T-cell (primary cell): ENCODE measurements around the gene ROBO1. TPM values are rescaled to one million over a fixed set of nuclear protein-coding genes. Genes with fewer than 3 reads are reported as not detected.

ENCODE experiments used
- ATAC-seq, 4 experiments: fragments of 200-7000 bp in 3 of 4; fragments of 150-1000 bp in 1 of 4; cut with Tn5 transposase; replicated peaks in 1 of 4; 1 replicate in 3 of 4; 2 replicates in 1 of 4; pipeline ENCODE4 v1.10.0; 2021; ENCODE audit warnings: moderate library complexity in 3 of 4, mild to moderate bottlenecking in 2 of 4, moderate number of reproducible peaks in 1 of 4
- CTCF ChIA-PET, 2 donors: fragments of 300-600 bp; sonication (Branson Sonifier 250); formaldehyde crosslinking; loops; one replicate each; lab custom pipeline; 2022; ENCODE audit warnings: antibody characterized with exemption in 2 of 2; lab: Charles Lee
- POLR2A ChIA-PET, 2 donors: fragments of 300-600 bp; sonication (Branson Sonifier 250); formaldehyde crosslinking; loops; one replicate each; lab custom pipeline; 2022; ENCODE audit warnings: antibody characterized with exemption in 2 of 2; lab: Charles Lee
- DNase-seq, 35 experiments: peaks; one replicate each; pipeline versions ENCODE4 v3.0.0 to v3.0.0-alpha.2; 2013 to 2023
- H3K27ac ChIP-seq: one replicate; pipeline ENCODE4 v1.5.1; 2013; ENCODE audit warnings: low read length
- H3K27me3 ChIP-seq, 2 experiments: replicated peaks in 1 of 2; 1 replicate in 1 of 2; 2 replicates in 1 of 2; pipeline versions ENCODE4 v1.6.1 to v1.7.0; 2013; ENCODE audit warnings: low read length in 1 of 2, mixed read lengths in 1 of 2; ENCODE audit not compliant: control insufficient read depth in 2 of 2, insufficient read depth in 2 of 2; ENCODE audit errors: extremely low read depth in 1 of 2
- H3K36me3 ChIP-seq, 2 donors: 1 replicate in 1 of 2; 2 replicates in 1 of 2; pipeline versions ENCODE4 v1.6.1 to v1.7.0; 2013; ENCODE audit warnings: low read length in 1 of 2; ENCODE audit not compliant: control insufficient read depth in 2 of 2, insufficient read depth in 1 of 2; ENCODE audit errors: extremely low read depth in 1 of 2
- H3K4me1 ChIP-seq, 2 experiments: 1 replicate in 1 of 2; 2 replicates in 1 of 2; pipeline versions ENCODE4 v1.6.1 to v1.7.0; 2013; ENCODE audit warnings: low read length in 2 of 2, mixed read lengths in 1 of 2; ENCODE audit not compliant: insufficient read depth in 2 of 2, control insufficient read depth in 1 of 2; ENCODE audit errors: extremely low read depth in 1 of 2
- H3K4me3 ChIP-seq, 2 donors: 1 replicate in 1 of 2; 2 replicates in 1 of 2; pipeline versions ENCODE4 v1.5.1 to v1.7.0; 2013; ENCODE audit warnings: mild to moderate bottlenecking in 2 of 2, low read length in 1 of 2, moderate library complexity in 1 of 2; ENCODE audit not compliant: control insufficient read depth in 1 of 2; ENCODE audit errors: extremely low read depth in 1 of 2
- H3K9me3 ChIP-seq: 2 replicates; pipeline ENCODE4 v1.7.0; 2013
- H3K27ac Mint-ChIP-seq, 2 donors: one replicate each; pipeline ENCODE4 v1.8.0; 2020 to 2021; ENCODE audit warnings: mild to moderate bottlenecking in 2 of 2, mixed read lengths in 2 of 2
- H3K27me3 Mint-ChIP-seq, 2 donors: one replicate each; pipeline ENCODE4 v1.8.0; 2021 to 2022; ENCODE audit warnings: mixed read lengths in 2 of 2
- H3K36me3 Mint-ChIP-seq: one replicate; pipeline ENCODE4 v1.8.0; 2021; ENCODE audit warnings: mixed read lengths
- H3K4me1 Mint-ChIP-seq, 3 donors: one replicate each; pipeline ENCODE4 v1.8.0; 2020 to 2022; ENCODE audit warnings: mixed read lengths in 3 of 3, mild to moderate bottlenecking in 1 of 3
- H3K4me3 Mint-ChIP-seq, 3 donors: one replicate each; pipeline ENCODE4 v1.8.0; 2020 to 2022; ENCODE audit warnings: mild to moderate bottlenecking in 3 of 3, mixed read lengths in 3 of 3, moderate library complexity in 3 of 3
- H3K9me3 Mint-ChIP-seq, 3 donors: one replicate each; pipeline ENCODE4 v1.8.0; 2020 to 2022; ENCODE audit warnings: mixed read lengths in 3 of 3
- WGBS: methylation state at CpG from one replicate; pipeline ENCODE4 v1.1.5; 2013; ENCODE audit warnings: missing lambda C conversion rate; ENCODE audit not compliant: insufficient coverage; 5-methylcytosine and 5-hydroxymethylcytosine counted together
- total RNA-seq, 35 experiments: library from RNA in 6 of 35; stranded (reverse) in 6 of 35; fragments of 120-200 nt in 1 of 35; gene quantifications; one replicate each; pipeline versions ENCODE4 v1.2.1 to v1.2.4 and lab custom pipeline; 2013 to 2026

The ROBO1 gene
- total RNA-seq, 5 donors from 2014 or later (not counting 1 experiment from before 2014, with no cell fraction given), result 0.20 to 2.4 (median 1.7) TPM

DNA sequence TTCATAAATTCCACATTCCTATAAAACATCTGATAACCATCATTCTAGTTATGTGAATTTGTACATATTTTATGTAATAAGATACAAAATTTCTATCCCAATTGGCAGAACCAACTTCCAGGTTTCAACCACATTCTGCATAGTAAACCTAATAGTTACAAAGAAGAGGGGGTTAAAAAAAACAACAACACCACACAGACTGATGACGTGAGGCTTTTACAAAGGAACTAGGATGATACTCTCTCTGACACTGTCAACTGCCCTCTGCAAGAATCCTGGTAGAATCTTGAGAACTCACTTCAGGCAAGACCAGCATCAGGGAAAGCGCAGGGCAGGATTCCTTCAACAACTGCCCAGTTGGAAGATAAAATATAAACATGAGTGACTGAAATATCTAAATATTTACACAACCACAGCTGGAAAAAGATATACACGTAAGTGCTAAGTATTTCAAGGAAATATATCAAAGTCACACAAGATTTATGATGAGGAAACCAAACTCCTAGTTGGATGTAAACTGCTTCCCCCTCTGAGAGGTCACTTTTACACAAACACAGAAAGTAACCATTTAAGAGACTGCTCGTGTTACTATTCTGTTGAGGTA is 816.4 kb downstream of the ROBO1 start:
- peaks cover 6 to 10% (median 9%) of the 10 kb centered on the region in 3 donors for H3K9me3 Mint-ChIP-seq
- no peak for DNase-seq
- no CpG with 5 or more reads among the region's 4 CpGs for WGBS
- ATAC-seq, result no peak
- no peak overlapping the region for H3K27ac ChIP-seq
- no peaks in the 10 kb centered on the region for H3K27me3 Mint-ChIP-seq
- H3K27me3 ChIP-seq, result no peaks in the 10 kb centered on the region
- H3K36me3 Mint-ChIP-seq, result no peaks in the 10 kb centered on the region
- H3K4me3 ChIP-seq, result no peak overlapping the region
- H3K27ac Mint-ChIP-seq, result no peak overlapping the region
- no peaks in the 10 kb centered on the region for H3K4me1 Mint-ChIP-seq
- ChIA-PET POLR2A (no interaction called here), CTCF (no interaction called here)
- H3K36me3 ChIP-seq, result no peaks in the 10 kb centered on the region
- no peaks in the 10 kb centered on the region for H3K4me1 ChIP-seq
- H3K4me3 Mint-ChIP-seq, result no peak overlapping the region
- H3K9me3 ChIP-seq, result no peaks in the 10 kb centered on the region

DNA sequence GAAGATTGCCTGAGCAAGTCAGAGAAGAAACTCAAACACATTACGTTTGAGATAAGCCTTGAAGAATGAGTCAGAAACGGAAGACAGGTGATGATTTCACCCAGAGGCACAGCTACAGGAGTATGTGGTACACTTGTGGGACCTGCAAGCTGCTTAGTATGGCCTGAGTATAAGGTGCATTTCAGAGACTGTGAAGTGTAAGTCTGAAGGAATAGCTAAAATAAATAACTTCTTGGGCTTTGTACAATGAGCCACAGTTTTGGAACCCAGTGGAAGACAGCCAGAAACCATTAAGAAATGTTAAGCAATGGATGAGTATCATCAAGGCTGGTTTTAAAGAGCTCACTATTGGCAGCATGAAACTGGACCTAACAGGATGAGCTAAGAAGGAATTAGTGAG is 826.2 kb downstream of the ROBO1 start:
- ATAC-seq (no peak), DNase-seq (no peak)
- Histone ChIP-seq H3K27ac (no peak overlapping the region), H3K9me3 (no peaks in the 10 kb centered on the region), H3K36me3 (no peaks in the 10 kb centered on the region), H3K4me3 (no peak overlapping the region), H3K4me1 (no peaks in the 10 kb centered on the region), H3K27me3 (no peaks in the 10 kb centered on the region)
- ChIA-PET CTCF (no interaction called here), POLR2A (no interaction called here)
- Mint-ChIP-seq H3K36me3 (no peaks in the 10 kb centered on the region), H3K4me1 (no peaks in the 10 kb centered on the region), H3K9me3 (peaks cover 14 to 20% (median 14%) of the 10 kb centered on the region in 3 donors), H3K27ac (no peak overlapping the region), H3K27me3 (no peaks in the 10 kb centered on the region), H3K4me3 (no peak overlapping the region)
- WGBS, result 53% methylated on average over 2 of the region's 2 CpGs

DNA sequence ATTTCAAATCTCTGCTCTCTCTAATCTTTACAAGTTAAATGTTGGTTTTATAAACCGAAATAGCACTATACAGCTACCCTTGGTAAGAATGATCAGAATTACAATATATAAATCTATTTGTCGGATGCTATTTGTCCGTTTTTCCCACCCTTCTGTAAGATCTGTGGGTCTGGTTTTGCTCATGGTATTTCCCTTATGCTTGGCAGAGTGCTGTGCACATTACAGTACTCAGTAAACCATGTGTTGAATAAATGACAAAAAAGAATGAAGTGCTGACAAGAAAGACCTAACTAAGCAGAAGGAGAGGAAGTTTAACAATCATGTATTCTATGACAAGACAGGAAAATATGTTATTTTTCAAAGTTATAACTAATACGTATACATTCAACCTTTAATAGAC is 827.2 kb downstream of the ROBO1 start:
- Histone ChIP-seq H3K9me3 (no peaks in the 10 kb centered on the region), H3K4me3 (no peak overlapping the region), H3K27me3 (no peaks in the 10 kb centered on the region), H3K36me3 (no peaks in the 10 kb centered on the region), H3K27ac (no peak overlapping the region), H3K4me1 (no peaks in the 10 kb centered on the region)
- no peak for ATAC-seq
- POLR2A ChIA-PET, result no interaction called here
- no CpG with 5 or more reads among the region's 4 CpGs for WGBS
- Mint-ChIP-seq H3K27ac (no peak overlapping the region), H3K36me3 (no peaks in the 10 kb centered on the region), H3K27me3 (no peaks in the 10 kb centered on the region), H3K4me1 (no peaks in the 10 kb centered on the region), H3K4me3 (no peak overlapping the region), H3K9me3 (peaks cover 10 to 17% (median 16%) of the 10 kb centered on the region in 3 donors)
- no peak for DNase-seq
- CTCF ChIA-PET, result no interaction called here

DNA sequence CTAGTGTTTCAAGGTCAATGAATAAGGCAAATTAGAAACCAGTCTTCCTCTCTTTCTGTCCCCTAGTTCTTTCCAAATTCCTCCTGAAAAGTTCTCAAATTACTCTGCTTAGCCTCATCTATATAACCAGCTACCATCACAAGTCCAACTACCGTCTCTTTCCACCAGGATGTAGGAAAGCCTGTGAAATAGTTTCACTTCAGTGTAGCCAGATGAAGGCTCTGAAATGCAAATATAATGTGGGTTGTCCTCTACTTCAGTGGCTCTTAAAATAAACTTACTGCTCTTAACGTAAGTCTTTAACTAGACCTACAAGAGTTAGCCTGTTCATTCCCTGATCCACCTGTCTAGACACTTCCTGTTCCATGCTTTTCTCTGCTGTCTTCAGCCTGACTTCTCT is 827.7 kb downstream of the ROBO1 start:
- no peak overlapping the region for H3K27ac Mint-ChIP-seq
- no peak overlapping the region for H3K4me3 ChIP-seq
- H3K9me3 ChIP-seq, result no peaks in the 10 kb centered on the region
- H3K4me3 Mint-ChIP-seq, result no peak overlapping the region
- no peaks in the 10 kb centered on the region for H3K36me3 ChIP-seq
- H3K9me3 Mint-ChIP-seq, result peaks cover 5 to 17% (median 15%) of the 10 kb centered on the region in 3 donors
- CTCF ChIA-PET, result no interaction called here
- no peaks in the 10 kb centered on the region for H3K27me3 ChIP-seq
- no peak for DNase-seq
- POLR2A ChIA-PET, result no interaction called here
- H3K4me1 Mint-ChIP-seq, result no peaks in the 10 kb centered on the region
- H3K4me1 ChIP-seq, result no peaks in the 10 kb centered on the region
- no CpG with 5 or more reads among the region's 2 CpGs for WGBS
- no peaks in the 10 kb centered on the region for H3K36me3 Mint-ChIP-seq
- no peak overlapping the region for H3K27ac ChIP-seq
- H3K27me3 Mint-ChIP-seq, result no peaks in the 10 kb centered on the region
- ATAC-seq, result no peak

DNA sequence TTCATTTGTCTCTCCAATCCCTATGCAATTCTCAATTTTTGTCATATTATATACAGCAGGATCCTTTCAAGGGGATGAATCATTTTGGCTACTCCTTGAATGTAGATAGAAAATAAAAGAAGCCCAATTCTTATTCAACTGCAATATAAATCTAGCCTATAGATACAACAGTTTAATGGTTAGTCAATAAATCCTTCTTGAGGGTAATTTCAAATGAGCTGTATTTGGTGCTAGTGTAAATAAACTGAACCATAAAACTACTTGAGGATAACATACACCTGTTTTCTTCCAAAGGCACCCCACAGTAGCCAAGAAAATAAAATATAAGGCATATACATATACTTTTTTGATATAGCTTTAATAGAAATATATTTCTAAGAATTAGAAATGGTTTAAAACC is 830.3 kb downstream of the ROBO1 start:
- H3K4me3 ChIP-seq, result no peak overlapping the region
- Mint-ChIP-seq H3K4me1 (no peaks in the 10 kb centered on the region), H3K27ac (no peak overlapping the region), H3K4me3 (no peak overlapping the region), H3K36me3 (no peaks in the 10 kb centered on the region), H3K9me3 (peaks cover 9 to 15% (median 13%) of the 10 kb centered on the region in 3 donors), H3K27me3 (no peaks in the 10 kb centered on the region)
- no peaks in the 10 kb centered on the region for H3K27me3 ChIP-seq
- CTCF ChIA-PET, result no interaction called here
- no peaks in the 10 kb centered on the region for H3K9me3 ChIP-seq
- H3K36me3 ChIP-seq, result no peaks in the 10 kb centered on the region
- H3K4me1 ChIP-seq, result no peaks in the 10 kb centered on the region
- POLR2A ChIA-PET, result no interaction called here
- ATAC-seq (no peak), DNase-seq (no peak)
- H3K27ac ChIP-seq, result no peak overlapping the region

DNA sequence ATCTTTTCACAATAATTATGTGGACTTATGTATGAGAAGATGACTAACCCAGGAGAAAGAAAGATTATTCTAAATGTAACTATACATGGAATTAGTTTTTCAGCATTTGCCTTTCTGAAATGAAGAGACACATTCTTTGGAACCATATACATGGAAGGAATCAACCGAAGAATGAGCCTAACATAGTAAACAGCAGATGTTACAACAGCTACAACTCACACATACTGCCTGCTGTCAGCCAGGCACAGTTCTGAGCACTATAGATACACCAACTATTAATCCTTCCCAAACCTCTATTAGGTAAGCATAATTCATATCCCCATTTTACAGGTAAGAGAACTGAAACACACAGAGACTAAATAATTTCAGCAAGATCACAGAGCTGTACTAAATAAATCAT is 840.0 kb downstream of the ROBO1 start:
- Histone ChIP-seq H3K4me3 (no peak overlapping the region), H3K27ac (no peak overlapping the region), H3K27me3 (no peaks in the 10 kb centered on the region), H3K4me1 (no peaks in the 10 kb centered on the region), H3K9me3 (no peaks in the 10 kb centered on the region), H3K36me3 (no peaks in the 10 kb centered on the region)
- no peaks in the 10 kb centered on the region for H3K4me1 Mint-ChIP-seq
- no peaks in the 10 kb centered on the region for H3K36me3 Mint-ChIP-seq
- POLR2A ChIA-PET, result interaction anchor here in 1 of 2 donors (0.6 kb wide), 1 partner anchor 13 kb away, joined by 3 read pairs; no protein-coding TSS in a partner anchor
- WGBS, result 86% methylated on average over 1 of the region's 1 CpG
- no peak for DNase-seq
- CTCF ChIA-PET, result no interaction called here
- no peak overlapping the region for H3K27ac Mint-ChIP-seq
- no peaks in the 10 kb centered on the region for H3K27me3 Mint-ChIP-seq
- no peak for ATAC-seq
- no peak overlapping the region for H3K4me3 Mint-ChIP-seq
- peaks cover 5 to 8% (median 6%) of the 10 kb centered on the region in 3 donors for H3K9me3 Mint-ChIP-seq

DNA sequence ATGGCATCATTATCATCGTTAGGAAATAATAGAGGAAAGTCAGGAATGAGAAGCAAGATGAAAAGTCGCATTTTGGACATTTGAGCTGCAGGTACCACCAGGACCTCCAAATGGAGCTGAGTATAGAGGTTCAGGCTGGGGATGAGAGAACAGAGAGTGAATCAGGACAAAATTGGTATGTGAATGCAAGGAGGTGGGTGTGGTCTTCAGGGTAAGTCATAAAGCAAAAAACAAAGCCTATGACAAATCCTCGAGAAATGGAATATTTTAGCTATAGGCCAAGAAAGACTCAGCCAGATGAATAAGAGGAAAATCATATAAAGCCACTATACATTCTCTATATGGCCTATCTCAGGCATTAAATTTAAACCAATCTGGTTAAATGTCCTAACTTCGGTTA is 841.3 kb downstream of the ROBO1 start:
- no peak overlapping the region for H3K27ac ChIP-seq
- no peak for ATAC-seq
- DNase-seq, result no peak
- H3K9me3 Mint-ChIP-seq, result peaks cover 6 to 8% (median 8%) of the 10 kb centered on the region in 3 donors
- no peaks in the 10 kb centered on the region for H3K4me1 ChIP-seq
- H3K36me3 Mint-ChIP-seq, result no peaks in the 10 kb centered on the region
- no peaks in the 10 kb centered on the region for H3K27me3 Mint-ChIP-seq
- H3K4me1 Mint-ChIP-seq, result no peaks in the 10 kb centered on the region
- ChIA-PET CTCF (no interaction called here), POLR2A (no interaction called here)
- no peaks in the 10 kb centered on the region for H3K36me3 ChIP-seq
- H3K4me3 Mint-ChIP-seq, result no peak overlapping the region
- 88% methylated on average over 2 of the region's 4 CpGs for WGBS
- H3K27me3 ChIP-seq, result no peaks in the 10 kb centered on the region
- no peaks in the 10 kb centered on the region for H3K9me3 ChIP-seq
- no peak overlapping the region for H3K27ac Mint-ChIP-seq
- H3K4me3 ChIP-seq, result no peak overlapping the region
